Body of pancreas (tissue), 4 donors: ENCODE results near the gene DOK5.

ENCODE experiments used
- CTCF ChIP-seq, 7 experiments: fragments of 450-650 bp in 4 of 7; fragments of 200-600 bp in 3 of 7; sonication (generic) in 3 of 7; IDR thresholded peaks; one replicate each; pipeline ENCODE4 v1.5.1; 2016 to 2019; ENCODE audit warnings: antibody characterized with exemption in 7 of 7
- POLR2A ChIP-seq, 3 donors: fragments of 450-650 bp; IDR thresholded peaks; one replicate each; pipeline ENCODE4 v1.6.1; 2016; ENCODE audit warnings: antibody characterized with exemption in 3 of 3, mild to moderate bottlenecking in 2 of 3

- TF ChIP-seq CTCF (IDR thresholded peaks at IDR 0.05) (no peak), POLR2A (IDR thresholded peaks at IDR 0.05) (no peak)
These were observed 1.3 kb upstream of the DOK5 start for GRCh38 chr20:54474046-54474445.
